Stimulated activated CD4-positive, alpha-beta T cell treated with anti-CD3 and anti-CD28 coated beads, Interleukin-1b, Interleukin-23, amount 100 ng/mL, for 1 hour (primary cell): ENCODE data around the gene RARRES1.
A peak's percentile ranks its signal among the peaks of the same experiment; 100 is the strongest.
"Not testable (repeated sequence)": the region's sequence is repeated elsewhere in the genome, so short reads cannot be mapped to it uniquely, and the experiment has no call there.

Experiments
- DNase-seq, 2 donors: peaks; one replicate each; pipeline ENCODE4 v3.0.0-alpha.2; 2020; ENCODE audit warnings: low read depth in 2 of 2

The RARRES1 gene

DNA sequence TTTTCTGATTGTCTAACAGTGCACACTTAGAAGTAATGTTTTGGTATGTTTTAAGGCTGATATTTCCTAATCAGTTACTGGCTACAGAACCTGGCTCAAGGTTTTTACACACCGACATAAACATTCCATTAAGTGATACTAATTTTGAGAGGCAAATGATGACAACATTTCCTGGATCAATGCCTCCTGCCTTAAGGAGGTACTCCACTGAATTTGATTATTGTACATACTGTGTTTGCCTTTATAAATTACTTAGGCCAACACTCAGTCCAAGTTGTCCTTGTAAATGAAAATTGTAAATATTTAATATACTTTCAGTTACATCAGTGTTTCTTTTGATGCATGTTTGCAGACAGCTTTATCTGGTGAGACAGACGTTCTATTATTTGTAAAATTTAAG, 35.6 kb downstream of the RARRES1 start:
- DNase-seq: no peak

DNA sequence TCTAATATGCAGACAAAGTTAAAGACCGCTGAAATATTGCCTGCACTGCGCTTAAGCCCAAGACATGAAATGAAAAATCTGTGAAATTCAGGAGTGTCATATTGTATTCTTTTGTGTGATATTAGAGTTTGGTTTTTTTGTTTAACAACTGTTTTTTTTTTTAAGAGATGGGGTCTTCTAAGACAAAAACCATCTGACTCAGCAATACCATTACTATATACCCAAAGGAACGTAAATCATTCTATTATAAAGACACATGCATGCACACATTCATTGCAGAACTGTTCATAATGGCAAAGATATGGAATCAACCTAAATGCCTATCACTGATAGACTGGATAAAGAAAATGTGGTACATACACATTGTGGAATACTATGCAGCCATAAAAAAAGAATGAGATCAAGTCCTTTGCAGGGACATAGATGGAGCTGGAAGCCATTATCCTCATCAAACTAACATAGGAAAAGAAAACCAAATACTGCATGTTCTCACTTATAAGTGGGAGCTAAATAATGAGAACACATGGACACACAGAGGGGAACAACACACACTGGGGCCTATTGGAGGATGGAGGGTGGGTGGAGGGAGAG, 38.3 kb downstream of the RARRES1 start:
- not testable (repeated sequence) for DNase-seq

DNA sequence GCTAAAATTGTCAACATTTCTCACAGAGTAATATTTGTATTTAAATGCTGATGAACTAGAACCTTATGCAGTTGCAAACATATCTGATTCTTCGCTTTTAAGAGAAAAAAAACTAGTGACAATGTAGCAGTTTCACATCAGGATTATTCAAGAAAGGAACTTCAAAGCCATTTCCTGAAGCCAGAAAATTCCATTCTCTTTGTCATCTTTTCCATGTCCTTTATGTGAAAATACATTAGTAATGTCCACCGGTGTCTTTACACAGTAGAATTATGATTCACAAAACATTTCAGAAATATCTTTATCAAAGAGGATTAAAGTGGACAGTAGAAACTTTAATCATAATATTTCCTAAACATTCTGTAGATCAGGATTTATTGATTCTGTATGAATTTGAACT, 47.1 kb downstream of the RARRES1 start:
- no peak for DNase-seq

DNA sequence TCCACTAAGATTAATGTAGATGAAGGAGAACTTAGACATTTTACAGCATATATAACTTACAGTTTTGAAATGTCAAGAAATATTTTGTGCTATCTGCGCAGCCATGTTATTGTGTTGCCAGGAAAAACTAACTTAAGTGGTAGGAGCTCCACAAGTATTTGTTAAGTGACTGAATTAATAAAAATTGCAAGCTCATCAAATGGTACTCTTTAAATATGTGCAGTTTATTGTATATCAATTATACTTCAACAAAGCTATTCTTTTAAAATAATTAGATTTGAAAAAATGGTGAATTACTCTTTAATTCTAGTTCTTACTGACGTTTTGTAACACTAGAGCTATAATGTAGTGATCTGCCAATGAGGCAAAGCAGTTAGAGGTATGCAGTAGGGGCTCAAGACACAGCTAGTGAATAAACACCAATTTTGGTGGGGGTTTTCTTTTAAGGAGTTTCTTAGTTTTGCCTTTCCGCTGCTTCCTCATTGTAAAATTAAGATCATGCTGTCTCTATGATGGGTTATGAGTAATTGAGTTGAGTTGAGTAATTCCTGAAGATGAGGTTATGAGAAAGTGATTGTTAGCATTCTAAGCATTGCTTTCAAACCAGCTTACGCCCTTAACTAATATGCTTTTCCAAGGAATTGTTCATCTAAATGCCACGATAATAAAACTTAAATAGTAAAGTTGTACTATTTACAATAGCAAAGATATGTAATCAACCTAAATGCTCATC, 48.9 kb downstream of the RARRES1 start:
- DNase-seq: no peak

DNA sequence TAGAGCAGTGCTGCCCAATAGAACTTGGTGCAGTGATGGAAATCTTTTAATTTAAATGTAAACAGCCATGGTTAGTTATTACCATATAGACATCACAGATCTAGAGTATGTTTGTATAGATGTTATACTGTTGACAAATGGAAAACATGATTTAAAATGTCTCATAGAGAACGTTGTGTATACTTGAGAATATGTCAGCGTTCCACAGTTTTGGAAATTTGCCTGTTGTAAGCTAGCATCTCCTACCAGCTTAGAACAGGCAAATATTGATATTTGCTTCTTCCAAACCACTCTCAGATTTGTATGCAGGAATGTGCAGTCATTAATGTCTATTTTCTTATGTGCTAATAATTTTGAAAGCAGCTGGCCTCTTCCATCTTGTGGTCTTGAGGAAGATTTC, 51.4 kb downstream of the RARRES1 start:
- DNase-seq: no peak

DNA sequence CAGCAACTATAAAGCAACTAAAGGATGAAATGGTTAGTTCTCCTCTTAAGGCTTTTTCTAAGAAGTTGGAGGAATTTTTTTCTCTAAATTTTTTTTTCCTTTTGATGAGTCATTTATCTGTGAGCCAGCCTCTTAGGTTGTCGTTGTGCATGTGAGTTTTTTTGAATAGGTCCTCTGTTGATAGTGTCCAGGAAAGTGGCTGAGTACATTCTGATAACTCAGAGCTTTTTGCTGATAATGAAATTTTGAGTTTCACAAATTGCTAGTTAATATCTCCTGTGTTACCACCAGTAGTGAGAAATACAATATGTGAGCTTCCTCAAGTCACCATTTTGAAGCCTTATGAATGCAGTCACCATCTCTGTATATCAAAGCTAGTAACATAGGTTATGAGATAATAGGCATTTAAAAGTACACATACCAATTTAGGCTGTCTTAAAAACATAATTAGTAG, 52.7 kb downstream of the RARRES1 start:
- DNase-seq: no peak

DNA sequence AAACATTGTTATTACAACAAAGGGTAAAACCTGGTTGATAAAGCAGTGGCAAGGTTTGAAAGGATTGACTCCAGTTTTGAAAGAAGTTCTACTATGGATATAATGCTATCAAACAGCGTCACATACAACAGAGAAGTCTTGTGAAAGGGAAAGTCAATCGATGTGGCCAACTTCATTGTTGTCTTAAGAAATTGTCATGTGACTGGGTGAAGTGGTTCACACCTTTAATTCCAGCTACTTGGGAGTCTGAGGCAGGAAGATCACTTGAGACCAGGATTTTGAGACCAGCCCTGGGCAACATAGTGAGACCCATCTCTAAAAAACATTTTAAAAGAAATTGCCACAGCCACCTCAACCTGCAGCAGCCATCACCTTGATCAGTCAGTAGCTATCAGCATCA, 53.6 kb downstream of the RARRES1 start:
- DNase-seq: no peak

DNA sequence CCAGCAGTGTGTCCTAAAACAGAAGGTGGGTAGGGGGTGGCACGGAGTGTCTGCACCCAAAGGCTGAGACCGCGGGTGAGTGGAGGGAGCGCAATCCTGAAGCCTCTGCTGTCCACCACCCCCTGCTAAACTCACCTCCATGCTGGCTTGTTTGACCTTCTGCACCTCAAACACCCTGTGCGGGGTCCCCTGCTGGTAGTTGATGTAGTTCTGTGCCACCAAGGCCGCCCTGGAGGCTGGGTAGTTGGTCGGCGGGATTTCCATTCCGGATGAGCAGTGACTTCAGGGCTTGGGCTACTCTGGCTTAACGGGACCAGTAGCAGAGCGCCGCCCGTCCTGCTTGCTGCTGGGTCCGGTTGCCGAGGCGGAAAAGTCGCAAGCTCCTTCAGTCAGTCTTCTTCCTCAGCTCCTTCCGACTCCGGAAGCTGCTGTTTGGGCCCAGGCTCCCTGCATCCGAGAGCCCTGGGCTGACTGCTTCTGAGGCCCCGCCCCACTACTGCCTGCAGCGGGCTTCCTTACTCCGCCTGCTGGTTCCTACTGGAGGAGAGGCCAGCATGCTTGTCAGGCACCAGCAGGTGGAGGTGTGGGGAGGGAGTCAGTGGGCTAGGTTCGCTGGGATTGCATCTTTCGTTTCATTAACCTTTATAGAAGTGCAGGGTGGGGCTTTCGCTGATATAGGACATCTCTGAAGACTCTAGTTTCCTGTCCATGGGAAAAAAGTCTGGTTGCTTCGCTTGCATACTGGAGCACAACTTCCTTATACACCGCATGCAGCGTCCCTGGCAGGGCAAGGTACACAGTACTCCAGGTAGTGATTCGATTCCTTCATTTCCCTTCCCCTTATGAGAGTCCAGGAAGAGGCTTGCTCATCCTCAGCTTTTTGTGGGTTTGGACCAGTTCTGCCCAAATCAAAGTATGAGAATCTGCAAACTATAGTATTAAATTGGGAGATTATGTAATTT, 59.8 kb downstream of the RARRES1 start, which contains the start of gene LXN:
Gene LXN (minus strand): TSS at position 434 of the 962 bp plus-strand sequence. CDS start 170 bp downstream, at position 264.
- peak; percentile 30 to 42 for DNase-seq

DNA sequence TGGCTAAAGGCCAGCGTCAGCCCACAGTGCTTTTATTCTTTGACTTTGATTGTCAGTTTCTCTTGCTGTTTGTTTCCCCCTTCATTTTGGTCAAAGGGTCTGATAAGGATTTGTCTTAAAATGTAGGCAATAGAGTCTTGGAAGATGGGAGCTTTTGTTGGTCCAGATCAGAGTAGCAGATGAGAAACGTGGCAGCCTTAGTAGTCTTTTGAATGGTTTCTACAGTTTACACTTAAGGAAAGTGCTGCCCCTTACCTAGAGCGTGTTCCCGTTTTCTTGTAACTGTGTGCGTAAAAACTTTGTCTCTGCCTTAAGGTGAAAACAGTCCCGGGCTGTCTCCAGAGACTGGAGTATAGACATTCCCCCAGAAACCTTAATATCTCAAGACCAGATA, 60.4 kb downstream of the RARRES1 start:
- no peak for DNase-seq

DNA sequence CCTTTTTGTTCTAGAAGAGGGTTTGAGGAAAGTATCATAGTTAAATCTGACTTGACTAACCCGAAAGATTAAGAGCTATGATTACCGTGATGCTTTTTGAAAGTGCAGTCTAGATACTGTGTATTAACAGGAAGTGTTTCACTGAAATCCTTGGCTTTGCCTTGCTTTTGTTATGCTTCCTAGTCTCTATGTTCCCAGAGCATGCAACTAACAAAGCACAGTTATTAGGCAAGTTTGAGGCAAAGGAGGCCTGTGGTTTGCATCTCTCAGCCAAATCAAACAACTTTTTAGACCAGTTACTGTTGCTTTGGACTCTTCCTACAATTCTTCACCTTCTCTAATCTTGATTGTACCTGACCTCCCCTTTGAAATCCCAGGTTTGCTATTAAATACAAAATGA, 63.8 kb downstream of the RARRES1 start:
- no peak for DNase-seq

DNA sequence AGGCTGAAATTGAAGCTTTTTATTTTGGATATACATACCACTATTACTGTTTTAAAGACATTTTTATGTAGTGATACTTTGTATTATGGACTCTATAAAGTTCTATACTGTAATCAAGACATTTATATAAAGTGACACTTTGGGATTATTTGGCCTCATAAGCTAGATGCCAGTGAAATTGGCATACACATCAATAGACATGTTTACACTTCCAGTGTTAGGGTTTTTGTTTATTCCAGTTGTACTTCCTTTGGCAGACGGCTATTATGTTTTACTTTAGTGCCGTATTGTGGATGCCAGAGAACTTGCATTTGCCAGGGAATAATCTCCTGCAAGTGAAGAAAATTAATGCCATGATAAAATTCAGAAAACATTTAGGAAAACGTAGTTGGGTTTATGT, 65.8 kb downstream of the RARRES1 start:
- no peak for DNase-seq

DNA sequence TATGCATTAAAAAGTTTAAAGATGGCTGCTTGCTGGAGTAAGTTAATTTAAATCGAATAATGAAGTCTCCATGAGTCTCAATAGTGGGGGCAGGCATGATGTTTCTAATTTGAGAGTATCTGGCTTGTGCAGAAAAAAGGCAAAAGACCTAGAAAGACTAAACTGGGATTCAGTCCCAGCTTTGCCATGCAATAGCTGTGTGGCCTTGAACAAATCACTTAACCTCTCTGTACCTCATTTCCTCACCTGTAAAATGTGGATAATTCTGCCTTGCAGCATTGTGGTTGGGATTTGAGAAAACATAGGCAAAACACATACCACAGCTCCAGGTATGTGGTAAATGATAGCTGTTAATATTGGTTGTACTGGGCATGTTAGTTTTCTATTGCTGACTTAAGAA, 68.4 kb downstream of the RARRES1 start:
- DNase-seq: no peak

DNA sequence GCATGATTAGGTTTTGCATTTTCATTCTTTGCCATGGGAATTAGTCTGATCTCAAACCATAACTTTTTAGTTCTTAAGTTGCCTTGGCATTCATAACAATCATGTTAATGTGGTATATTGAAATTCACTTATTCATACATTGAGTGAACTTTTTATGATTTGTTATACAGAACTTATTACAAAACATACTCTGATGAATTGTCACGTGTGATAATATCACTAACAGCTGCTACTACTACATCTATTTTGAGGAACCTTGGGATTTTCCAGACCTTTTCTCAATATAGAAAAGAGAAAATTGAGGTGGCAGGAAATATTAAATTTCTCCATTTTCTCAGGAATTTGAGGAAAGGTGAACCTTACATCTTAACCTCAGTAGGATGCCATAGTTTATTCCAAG, 69.0 kb downstream of the RARRES1 start:
- no peak for DNase-seq

DNA sequence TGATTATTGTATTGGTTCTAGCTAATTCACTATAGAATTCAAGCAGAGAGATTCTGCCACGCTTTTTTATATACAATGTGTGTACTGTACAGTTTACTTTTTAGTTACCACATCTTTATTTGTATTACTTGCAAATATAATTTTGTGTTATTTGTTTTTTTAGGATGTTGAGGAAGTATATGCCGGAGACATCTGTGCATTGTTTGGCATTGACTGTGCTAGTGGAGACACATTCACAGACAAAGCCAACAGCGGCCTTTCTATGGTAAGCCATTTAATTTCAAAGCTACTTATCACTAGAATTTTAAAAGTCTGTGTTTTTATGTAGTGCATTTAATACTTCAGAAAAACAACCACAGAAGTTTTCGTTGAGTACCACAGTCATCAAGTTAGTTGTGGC, 71.5 kb downstream of the RARRES1 start:
- no peak for DNase-seq

DNA sequence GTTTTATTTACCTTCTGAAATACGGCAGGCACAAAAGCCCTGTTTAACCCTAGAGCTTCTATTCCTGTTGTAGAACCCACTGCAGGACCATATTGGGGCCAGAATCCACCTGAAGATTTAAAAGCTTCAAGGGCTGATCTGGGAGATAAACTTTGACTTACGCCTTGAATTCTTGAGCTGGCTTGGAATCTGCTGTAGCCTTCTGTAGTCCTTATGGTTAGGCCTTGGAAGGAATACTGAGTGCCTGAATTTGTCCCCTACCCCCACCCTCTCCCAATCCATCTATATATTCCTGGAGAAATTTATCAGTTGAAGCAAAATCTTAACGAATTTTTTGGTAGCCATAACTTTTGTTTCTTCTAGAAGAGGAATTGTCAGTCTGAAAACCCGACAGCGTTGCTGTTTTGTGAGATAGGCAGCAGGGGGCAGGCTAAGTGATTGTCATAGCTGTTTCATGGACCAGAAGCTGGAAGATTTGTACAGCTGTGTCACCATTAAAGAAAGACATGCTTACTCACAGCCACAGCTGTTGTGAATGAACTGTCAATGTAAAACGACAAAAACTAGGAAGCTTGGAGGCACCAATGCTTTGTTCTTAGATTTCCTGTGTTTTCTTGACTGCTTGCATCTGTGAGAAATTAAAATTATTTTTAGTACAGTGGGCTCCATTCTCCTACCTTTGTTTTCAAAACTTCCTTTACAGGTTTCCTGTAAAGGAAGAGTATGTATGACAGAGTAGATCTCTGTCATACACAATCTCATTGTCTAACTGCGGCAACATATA, 72.6 kb downstream of the RARRES1 start:
- DNase-seq: peak in 1 of 2 donors; percentile 16

DNA sequence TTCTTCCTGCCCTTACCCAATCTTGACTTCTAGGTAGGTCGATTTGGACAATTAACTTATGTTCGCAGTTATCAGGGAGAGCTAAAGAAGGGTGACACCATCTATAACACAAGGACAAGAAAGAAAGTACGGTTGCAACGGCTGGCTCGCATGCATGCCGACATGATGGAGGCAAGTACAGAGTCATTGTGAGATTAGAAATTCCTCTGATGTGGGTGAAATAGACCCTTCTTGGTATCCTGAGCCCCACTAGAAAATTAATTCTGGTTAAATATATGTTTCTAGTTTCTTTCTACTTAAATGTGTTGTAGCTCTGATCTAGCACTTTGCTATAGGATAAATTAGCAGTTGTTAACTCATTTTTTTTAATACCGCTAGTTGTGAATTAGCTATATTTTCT, 73.4 kb downstream of the RARRES1 start:
- DNase-seq: no peak

DNA sequence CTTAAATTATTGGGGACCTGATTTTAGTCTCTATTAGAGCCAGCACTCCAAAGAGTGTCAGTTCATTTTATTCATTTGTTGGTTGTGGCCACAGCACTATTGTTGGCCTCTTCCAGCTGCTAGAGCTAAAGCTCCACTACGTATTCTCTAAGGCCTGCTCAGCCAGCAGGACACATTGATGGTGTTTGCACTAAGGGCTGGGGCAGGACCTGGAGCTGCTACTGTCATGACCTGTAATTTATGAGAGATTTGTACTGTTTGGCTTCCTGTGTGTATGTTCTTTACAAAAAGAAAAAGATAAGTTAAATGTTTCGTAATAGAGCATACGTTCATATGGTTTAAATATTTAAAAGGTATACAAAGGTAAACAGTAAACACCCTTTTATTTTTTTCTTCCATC, 79.8 kb downstream of the RARRES1 start:
- DNase-seq: no peak

DNA sequence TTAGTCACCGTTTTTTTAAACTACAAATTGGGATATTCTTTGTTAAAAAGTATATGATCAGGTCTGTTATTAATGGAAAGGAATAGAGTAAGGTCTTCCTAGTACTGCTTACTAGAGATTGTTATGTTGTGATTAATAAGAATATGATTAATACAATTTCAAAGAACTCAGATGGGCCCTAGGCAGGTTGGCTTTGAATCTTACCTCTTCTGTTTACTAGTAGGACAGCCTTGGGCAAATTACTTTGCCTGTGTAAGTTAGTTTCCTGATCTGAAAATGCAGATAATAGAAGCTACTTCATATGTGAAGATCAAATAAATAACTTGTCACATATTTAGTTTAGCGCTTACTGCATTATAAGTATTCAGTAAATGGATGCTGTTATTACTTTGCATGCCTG, 81.1 kb downstream of the RARRES1 start:
- no peak for DNase-seq

DNA sequence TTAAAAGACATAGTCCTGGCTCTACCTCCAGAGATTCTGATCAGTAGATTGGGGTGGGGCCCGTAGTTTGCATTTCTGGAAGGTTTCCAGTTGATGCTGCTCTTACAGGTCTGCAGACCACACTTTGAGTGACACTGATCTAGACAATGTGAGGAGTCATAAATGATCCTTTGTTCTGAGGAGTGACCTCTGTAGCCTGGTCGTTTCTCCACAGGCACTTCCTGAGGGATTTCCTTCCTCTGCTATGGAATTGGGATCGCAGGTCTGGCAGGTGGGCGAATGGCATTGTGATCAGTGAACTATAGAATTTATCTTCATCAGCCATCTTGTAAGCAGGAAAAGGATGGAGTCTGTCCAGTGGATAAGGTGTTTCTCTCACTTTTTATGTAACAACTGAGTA, 82.5 kb downstream of the RARRES1 start:
- DNase-seq: no peak
